ENCODE measurements around the gene PLBD2. TPM values are rescaled to one million over a fixed set of nuclear protein-coding genes. Genes with fewer than 3 reads are reported as not detected.

The PLBD2 gene
- total RNA-seq, 1 donor from 2014 or later = 26.6 TPM

DNA sequence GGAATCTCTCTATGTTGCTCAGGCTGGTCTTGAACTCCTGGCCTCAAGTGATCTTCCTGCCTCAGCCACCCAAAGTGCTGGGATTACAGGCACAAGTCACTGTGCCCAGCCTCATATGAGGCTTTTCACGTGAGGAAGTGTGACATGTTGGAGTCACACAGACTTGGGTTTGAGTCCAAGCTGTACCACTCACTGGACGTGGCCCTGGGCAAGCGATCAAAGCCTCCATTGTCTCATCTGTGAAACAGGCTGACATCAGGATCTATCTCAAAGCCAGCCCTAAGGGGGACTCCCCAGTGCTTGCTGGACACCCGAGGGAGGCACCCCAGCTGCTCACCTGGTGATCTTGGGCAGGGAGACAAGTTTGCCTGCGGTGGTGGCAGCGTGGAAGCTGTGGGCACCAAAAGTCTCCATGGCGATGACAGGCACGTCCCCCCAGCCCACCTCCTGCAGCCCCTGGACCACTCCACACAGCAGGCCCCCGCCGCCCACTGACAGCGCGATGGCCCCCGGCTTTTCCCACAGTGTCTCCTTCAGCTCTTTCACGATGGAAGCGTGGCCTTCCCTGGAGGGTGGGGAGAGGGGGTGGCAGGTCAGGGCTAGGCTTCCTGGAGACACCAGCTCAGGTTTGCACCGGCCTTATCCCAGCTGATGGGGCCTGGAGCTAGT is 38.6 kb downstream of the PLBD2 start:
- H3K4me3 Mint-ChIP-seq (ENCODE audit: unreplicated experiment) = no peak overlapping the region
- no peaks in the 10 kb centered on the region for H3K9me3 Mint-ChIP-seq (ENCODE audit: unreplicated experiment)
- TF ChIP-seq, protein P1, sequence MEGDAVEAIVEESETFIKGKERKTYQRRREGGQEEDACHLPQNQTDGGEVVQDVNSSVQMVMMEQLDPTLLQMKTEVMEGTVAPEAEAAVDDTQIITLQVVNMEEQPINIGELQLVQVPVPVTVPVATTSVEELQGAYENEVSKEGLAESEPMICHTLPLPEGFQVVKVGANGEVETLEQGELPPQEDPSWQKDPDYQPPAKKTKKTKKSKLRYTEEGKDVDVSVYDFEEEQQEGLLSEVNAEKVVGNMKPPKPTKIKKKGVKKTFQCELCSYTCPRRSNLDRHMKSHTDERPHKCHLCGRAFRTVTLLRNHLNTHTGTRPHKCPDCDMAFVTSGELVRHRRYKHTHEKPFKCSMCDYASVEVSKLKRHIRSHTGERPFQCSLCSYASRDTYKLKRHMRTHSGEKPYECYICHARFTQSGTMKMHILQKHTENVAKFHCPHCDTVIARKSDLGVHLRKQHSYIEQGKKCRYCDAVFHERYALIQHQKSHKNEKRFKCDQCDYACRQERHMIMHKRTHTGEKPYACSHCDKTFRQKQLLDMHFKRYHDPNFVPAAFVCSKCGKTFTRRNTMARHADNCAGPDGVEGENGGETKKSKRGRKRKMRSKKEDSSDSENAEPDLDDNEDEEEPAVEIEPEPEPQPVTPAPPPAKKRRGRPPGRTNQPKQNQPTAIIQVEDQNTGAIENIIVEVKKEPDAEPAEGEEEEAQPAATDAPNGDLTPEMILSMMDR (IDR thresholded peaks at IDR 0.05; ENCODE audit: unreplicated experiment) = no peak
- no peak for DNase-seq (ENCODE audit: low spot score)
- H3K36me3 Mint-ChIP-seq (ENCODE audit: low read depth, unreplicated experiment) = no peaks in the 10 kb centered on the region
- H3K27me3 Mint-ChIP-seq (ENCODE audit: unreplicated experiment) = peaks cover 3% of the 10 kb centered on the region
- no peak overlapping the region for H3K27ac Mint-ChIP-seq (ENCODE audit: unreplicated experiment)
- no peaks in the 10 kb centered on the region for H3K4me1 Mint-ChIP-seq (ENCODE audit: unreplicated experiment)

DNA sequence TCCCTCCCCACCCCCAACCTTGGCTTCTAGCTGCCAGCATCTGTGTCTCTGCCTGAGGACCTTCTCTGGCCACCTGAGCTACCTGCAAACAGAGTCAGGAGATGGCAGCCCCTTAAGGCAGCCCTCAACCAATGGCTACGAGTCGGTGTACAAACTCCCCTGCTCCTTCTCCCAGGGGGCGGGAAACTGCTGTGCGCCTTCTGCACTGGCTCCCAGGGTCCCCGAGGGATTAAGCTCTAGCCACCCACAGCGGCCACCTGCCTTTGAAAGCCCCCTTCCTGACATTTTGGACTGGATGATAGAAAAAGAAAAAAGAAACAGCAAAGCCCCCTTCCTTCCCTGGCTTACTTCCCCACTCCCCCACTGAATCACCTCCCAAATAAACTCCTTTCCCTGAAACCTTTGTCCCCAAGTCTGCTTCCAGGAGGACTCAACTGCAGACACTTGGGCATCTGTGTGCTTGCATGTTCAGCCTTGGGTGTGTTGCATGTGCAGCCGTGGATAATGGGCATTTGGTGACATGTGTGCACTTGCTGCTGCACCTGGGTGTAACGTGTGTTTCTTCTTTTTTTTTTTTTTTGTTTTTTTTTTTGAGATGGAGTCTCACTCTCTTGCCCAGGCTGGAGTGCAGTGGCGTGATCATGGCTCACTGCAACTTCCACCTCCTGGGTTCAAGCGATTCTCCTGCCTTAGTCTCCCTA is 39.3 kb downstream of the PLBD2 start:
- H3K27ac Mint-ChIP-seq (ENCODE audit: unreplicated experiment) = no peak overlapping the region

DNA sequence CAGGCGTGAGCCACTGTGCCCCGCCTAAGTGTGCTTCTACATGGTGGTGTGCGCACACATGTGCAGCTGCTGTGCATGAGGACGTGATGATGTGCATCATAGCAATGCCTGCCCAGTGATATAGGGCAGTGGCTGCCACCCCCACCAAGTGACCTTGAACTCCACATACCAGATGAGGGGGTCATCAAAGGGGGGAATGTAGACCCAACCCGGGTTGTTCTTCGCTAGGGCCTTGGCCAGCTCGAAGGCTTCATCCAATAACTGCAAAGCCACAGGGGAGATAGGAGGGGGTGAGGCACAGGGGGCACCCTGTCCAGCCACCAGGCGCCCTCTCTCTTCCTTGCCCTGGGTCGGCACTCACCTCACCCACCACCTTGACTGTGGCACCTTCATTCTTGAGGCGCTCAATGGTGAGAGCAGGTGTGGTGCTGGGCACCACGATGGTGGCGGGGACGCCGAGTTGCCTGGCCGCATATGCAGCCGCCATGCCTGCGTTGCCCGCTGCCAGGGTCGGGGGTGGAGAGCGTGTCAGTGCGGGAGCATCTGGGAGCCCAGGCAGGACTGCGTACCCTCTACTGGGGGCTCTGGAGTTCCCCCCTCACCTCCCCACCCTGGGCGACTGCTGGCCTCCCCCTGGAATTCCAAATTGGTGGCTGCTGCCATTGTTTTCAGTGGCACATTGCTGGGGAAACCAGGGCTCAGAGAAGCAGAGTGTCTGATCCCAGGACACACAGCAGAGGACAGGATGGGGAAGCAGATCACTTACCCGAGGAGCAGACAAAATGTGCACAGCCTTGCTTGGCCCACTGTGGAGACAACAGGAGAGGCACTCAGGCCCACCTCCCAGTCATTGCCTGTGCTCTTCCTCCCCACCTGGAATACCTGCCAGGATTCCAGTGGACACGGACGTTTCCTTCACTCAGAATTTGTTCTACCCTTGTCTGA is 40.2 kb downstream of the PLBD2 start:
- DNase-seq (ENCODE audit: low spot score) = no peak
- Mint-ChIP-seq H3K4me3 (ENCODE audit: unreplicated experiment) (no peak overlapping the region), H3K9me3 (ENCODE audit: unreplicated experiment) (no peaks in the 10 kb centered on the region), H3K4me1 (ENCODE audit: unreplicated experiment) (no peaks in the 10 kb centered on the region), H3K27ac (ENCODE audit: unreplicated experiment) (no peak overlapping the region), H3K36me3 (ENCODE audit: low read depth, unreplicated experiment) (no peaks in the 10 kb centered on the region), H3K27me3 (ENCODE audit: unreplicated experiment) (peaks cover 2% of the 10 kb centered on the region)
- TF ChIP-seq, protein P1 (IDR thresholded peaks at IDR 0.05; ENCODE audit: unreplicated experiment) = no peak

More for the DNA sequence above, 39.3 kb downstream of the PLBD2 start:
- Mint-ChIP-seq H3K36me3 (ENCODE audit: low read depth, unreplicated experiment) (no peaks in the 10 kb centered on the region), H3K4me1 (ENCODE audit: unreplicated experiment) (no peaks in the 10 kb centered on the region), H3K9me3 (ENCODE audit: unreplicated experiment) (no peaks in the 10 kb centered on the region), H3K27me3 (ENCODE audit: unreplicated experiment) (peaks cover 3% of the 10 kb centered on the region), H3K4me3 (ENCODE audit: unreplicated experiment) (no peak overlapping the region)
- TF ChIP-seq, protein P1 (IDR thresholded peaks at IDR 0.05; ENCODE audit: unreplicated experiment) = no peak
- DNase-seq (ENCODE audit: low spot score) = no peak

DNA sequence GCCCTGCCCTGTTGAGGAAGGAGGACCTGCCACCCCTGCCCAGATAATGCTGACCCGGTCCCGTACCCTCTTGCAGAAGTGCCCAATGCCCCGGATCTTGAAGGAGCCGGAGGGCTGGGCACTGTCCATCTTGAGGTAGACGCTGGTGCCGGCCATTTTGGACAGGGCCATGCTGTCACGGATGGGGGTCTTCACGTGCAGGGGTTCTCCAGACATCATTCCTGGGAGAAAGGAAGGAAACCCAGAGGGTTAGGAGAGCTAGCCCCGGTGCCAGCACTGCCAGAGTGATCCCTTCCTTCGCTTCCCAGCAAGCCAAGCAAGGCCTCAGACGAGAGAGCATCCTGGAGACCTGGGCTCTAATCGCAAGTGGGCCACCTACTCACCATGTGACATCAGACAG is 41.1 kb downstream of the PLBD2 start:
- TF ChIP-seq, protein P1 (IDR thresholded peaks at IDR 0.05; ENCODE audit: unreplicated experiment) = no peak
- DNase-seq (ENCODE audit: low spot score) = no peak
- H3K4me3 Mint-ChIP-seq (ENCODE audit: unreplicated experiment) = no peak overlapping the region
- no peak overlapping the region for H3K27ac Mint-ChIP-seq (ENCODE audit: unreplicated experiment)
- no peaks in the 10 kb centered on the region for H3K27me3 Mint-ChIP-seq (ENCODE audit: unreplicated experiment)
- no peaks in the 10 kb centered on the region for H3K36me3 Mint-ChIP-seq (ENCODE audit: low read depth, unreplicated experiment)
- H3K9me3 Mint-ChIP-seq (ENCODE audit: unreplicated experiment) = no peaks in the 10 kb centered on the region
- no peaks in the 10 kb centered on the region for H3K4me1 Mint-ChIP-seq (ENCODE audit: unreplicated experiment)

Data from endothelial cell (in vitro differentiated cells).